Neural progenitor cell (in vitro differentiated cells): ENCODE data around the gene ODAD2. TPM values are rescaled to one million over a fixed set of nuclear protein-coding genes. Genes with fewer than 3 reads are reported as not detected.

ENCODE experiments used
- DNase-seq: peaks from one replicate; pipeline ENCODE4 v3.0.0-alpha.2; 2016; ENCODE audit warnings: low spot score
- H2AFZ ChIP-seq: fragments of 200-600 bp; sonication (generic); replicated peaks from 2 replicates; pipeline ENCODE4 v1.6.1; 2016; ENCODE audit warnings: antibody characterized with exemption
- H3F3A ChIP-seq: fragments of 200-600 bp; sonication (generic); 2 replicates; pipeline ENCODE4 v1.6.1; 2016; ENCODE audit warnings: antibody characterized with exemption, low read depth
- H3K27ac ChIP-seq: fragments of 200-600 bp; sonication (generic); 2 replicates; pipeline ENCODE4 v1.5.1; 2016; ENCODE audit warnings: mild to moderate bottlenecking
- H3K27me3 ChIP-seq: fragments of 200-600 bp; sonication (generic); 2 replicates; pipeline ENCODE4 v1.6.1; 2016; ENCODE audit warnings: mild to moderate bottlenecking, moderate library complexity
- H3K36me3 ChIP-seq: fragments of 200-600 bp; sonication (generic); 2 replicates; pipeline ENCODE4 v1.5.1; 2016
- H3K4me1 ChIP-seq: fragments of 200-600 bp; sonication (generic); 2 replicates; pipeline ENCODE4 v1.6.1; 2016; ENCODE audit warnings: mixed run types
- H3K4me2 ChIP-seq: fragments of 200-600 bp; sonication (generic); 2 replicates; pipeline ENCODE4 v1.6.1; 2016
- H3K4me3 ChIP-seq: fragments of 200-600 bp; sonication (generic); 2 replicates; pipeline ENCODE4 v1.5.1; 2016
- H3K79me2 ChIP-seq: fragments of 200-600 bp; sonication (generic); 2 replicates; pipeline ENCODE4 v1.6.1; 2016; ENCODE audit warnings: low read depth
- H3K9ac ChIP-seq: fragments of 200-600 bp; sonication (generic); 2 replicates; pipeline ENCODE4 v1.6.1; 2016
- H3K9me3 ChIP-seq: fragments of 200-600 bp; sonication (generic); 2 replicates; pipeline ENCODE4 v1.5.1; 2016; ENCODE audit warnings: low read depth
- H4K20me1 ChIP-seq: fragments of 200-600 bp; sonication (generic); 2 replicates; pipeline ENCODE4 v1.6.1; 2016; ENCODE audit warnings: low read depth
- H3K27ac Mint-ChIP-seq: 3 replicates; pipeline ENCODE4 v1.8.0; 2021; ENCODE audit warnings: mixed read lengths
- H3K27me3 Mint-ChIP-seq: 2 replicates; pipeline ENCODE4 v1.8.0; 2022; ENCODE audit warnings: low read depth, mild to moderate bottlenecking, inconsistent platforms, moderate library complexity, mixed read lengths; ENCODE audit not compliant: insufficient read depth
- H3K36me3 Mint-ChIP-seq: 3 replicates; pipeline ENCODE4 v1.8.0; 2021; ENCODE audit warnings: mixed read lengths
- H3K4me1 Mint-ChIP-seq: 3 replicates; pipeline ENCODE4 v1.8.0; 2021; ENCODE audit warnings: mixed read lengths
- H3K4me3 Mint-ChIP-seq: 3 replicates; pipeline ENCODE4 v1.8.0; 2021; ENCODE audit warnings: mild to moderate bottlenecking, moderate library complexity, mixed read lengths
- H3K9me3 Mint-ChIP-seq: 3 replicates; pipeline ENCODE4 v1.8.0; 2020; ENCODE audit warnings: mixed read lengths
- CTCF ChIP-seq: fragments of 200-600 bp; sonication (generic); IDR thresholded peaks from 2 replicates; pipeline ENCODE4 v1.5.1; 2017; ENCODE audit warnings: antibody characterized with exemption, mild to moderate bottlenecking
- EZH2 ChIP-seq: fragments of 200-600 bp; sonication (generic); IDR thresholded peaks from 2 replicates; pipeline ENCODE4 v1.6.1; 2017; ENCODE audit warnings: antibody characterized with exemption, mild to moderate bottlenecking, moderate library complexity
- EZH2phosphoT487 ChIP-seq: fragments of 200-600 bp; sonication (generic); IDR thresholded peaks from 2 replicates; pipeline ENCODE4 v1.6.1; 2017; ENCODE audit warnings: antibody characterized with exemption
- total RNA-seq: library from RNA; depleted of rRNA; stranded (reverse); fragments of >200 nt; gene quantifications from 2 replicates; pipeline ENCODE4 v1.2.3, GENCODE V29; 2015; ENCODE audit warnings: low replicate concordance

ODAD2 gene
- 6.5 and 9.7 TPM in 2 replicates for total RNA-seq

- Histone ChIP-seq H3K79me2 (peaks cover 6% of the 10 kb centered on the region), H2AFZ (peak within 1 kb of the TSS; percentile 96), H3K36me3 (no peaks in the 10 kb centered on the region), H4K20me1 (no peaks in the 10 kb centered on the region), H3K4me3 (peak within 1 kb of the TSS; percentile 77), H3F3A (no peaks in the 10 kb centered on the region), H3K9me3 (no peaks in the 10 kb centered on the region), H3K4me1 (peaks cover 30% of the 10 kb centered on the region), H3K9ac (no peak within 1 kb of the TSS), H3K27me3 (peaks cover 9% of the 10 kb centered on the region), H3K27ac (no peak within 1 kb of the TSS), H3K4me2 (peak within 1 kb of the TSS; percentile 90)
- no peaks in the 10 kb centered on the region for H3K9me3 Mint-ChIP-seq
- DNase-seq, result no peak
- no peaks in the 10 kb centered on the region for H3K27me3 Mint-ChIP-seq
- peak within 1 kb of the TSS; percentile 79 for H3K27ac Mint-ChIP-seq
- no peak for TF ChIP-seq CTCF
- no peak for TF ChIP-seq EZH2phosphoT487
- no peak for TF ChIP-seq EZH2
- peaks cover 32% of the 10 kb centered on the region for H3K4me1 Mint-ChIP-seq
- peak within 1 kb of the TSS; percentile 92 for H3K4me3 Mint-ChIP-seq
- no peaks in the 10 kb centered on the region for H3K36me3 Mint-ChIP-seq
Observed at GRCh38 chr10:27998954-27999275, at the start of gene ODAD2. Gene ODAD2 (minus strand): TSS chr10:27999079. CDS start chr10:27995142, 3,937 bp downstream.

- Histone ChIP-seq H3K9me3 (no peaks in the 10 kb centered on the region), H3K4me2 (no peak overlapping the region), H3K36me3 (no peaks in the 10 kb centered on the region), H3K27ac (no peak overlapping the region), H3K79me2 (no peaks in the 10 kb centered on the region), H4K20me1 (no peaks in the 10 kb centered on the region), H3K9ac (no peak overlapping the region), H2AFZ (no peak overlapping the region), H3K27me3 (no peaks in the 10 kb centered on the region), H3F3A (no peaks in the 10 kb centered on the region), H3K4me1 (no peaks in the 10 kb centered on the region), H3K4me3 (no peak overlapping the region)
- Mint-ChIP-seq H3K9me3 (no peaks in the 10 kb centered on the region), H3K4me1 (no peaks in the 10 kb centered on the region), H3K4me3 (no peak overlapping the region), H3K36me3 (no peaks in the 10 kb centered on the region), H3K27me3 (no peaks in the 10 kb centered on the region), H3K27ac (no peak overlapping the region)
- no peak for DNase-seq
- TF ChIP-seq EZH2 (no peak), CTCF (no peak), EZH2phosphoT487 (no peak)
Observed at GRCh38 chr10:28047061-28047460, 48.2 kb upstream of the ODAD2 start.

- TF ChIP-seq CTCF (no peak), EZH2 (no peak), EZH2phosphoT487 (no peak)
- Histone ChIP-seq H3K9me3 (no peaks in the 10 kb centered on the region), H3K36me3 (no peaks in the 10 kb centered on the region), H3K79me2 (no peaks in the 10 kb centered on the region), H3K4me1 (no peaks in the 10 kb centered on the region), H4K20me1 (no peaks in the 10 kb centered on the region), H3K4me2 (no peak overlapping the region), H3K4me3 (no peak overlapping the region), H3K9ac (no peak overlapping the region), H3K27ac (no peak overlapping the region), H2AFZ (no peak overlapping the region), H3F3A (no peaks in the 10 kb centered on the region), H3K27me3 (no peaks in the 10 kb centered on the region)
- DNase-seq, result no peak
- Mint-ChIP-seq H3K27ac (no peak overlapping the region), H3K9me3 (no peaks in the 10 kb centered on the region), H3K4me1 (no peaks in the 10 kb centered on the region), H3K4me3 (no peak overlapping the region), H3K27me3 (no peaks in the 10 kb centered on the region), H3K36me3 (no peaks in the 10 kb centered on the region)
Observed at GRCh38 chr10:28046579-28046978, 47.7 kb upstream of the ODAD2 start.

- Mint-ChIP-seq H3K9me3 (no peaks in the 10 kb centered on the region), H3K4me3 (no peak overlapping the region), H3K27me3 (no peaks in the 10 kb centered on the region), H3K4me1 (no peaks in the 10 kb centered on the region), H3K27ac (no peak overlapping the region), H3K36me3 (no peaks in the 10 kb centered on the region)
- Histone ChIP-seq H4K20me1 (no peaks in the 10 kb centered on the region), H3K9ac (no peak overlapping the region), H3K36me3 (no peaks in the 10 kb centered on the region), H3K79me2 (no peaks in the 10 kb centered on the region), H3K27ac (no peak overlapping the region), H3F3A (no peaks in the 10 kb centered on the region), H3K9me3 (no peaks in the 10 kb centered on the region), H3K27me3 (no peaks in the 10 kb centered on the region), H3K4me3 (no peak overlapping the region), H2AFZ (no peak overlapping the region), H3K4me2 (no peak overlapping the region), H3K4me1 (no peaks in the 10 kb centered on the region)
- no peak for DNase-seq
- TF ChIP-seq EZH2phosphoT487 (no peak), CTCF (no peak), EZH2 (no peak)
Observed at GRCh38 chr10:28043941-28044340, 45.1 kb upstream of the ODAD2 start.
